SH-SY5Y (cell line): ENCODE results near the gene TEKT3.

Source experiments
- GATA2 ChIP-seq: IDR thresholded peaks from 2 replicates; pipeline ENCODE4 v1.6.1; 2011; ENCODE audit warnings: mild to moderate bottlenecking, low read depth, low read length
- GATA3 ChIP-seq: IDR thresholded peaks from 2 replicates; pipeline ENCODE4 v1.6.1; 2011; ENCODE audit warnings: low read depth, mild to moderate bottlenecking, low read length, moderate library complexity

DNA sequence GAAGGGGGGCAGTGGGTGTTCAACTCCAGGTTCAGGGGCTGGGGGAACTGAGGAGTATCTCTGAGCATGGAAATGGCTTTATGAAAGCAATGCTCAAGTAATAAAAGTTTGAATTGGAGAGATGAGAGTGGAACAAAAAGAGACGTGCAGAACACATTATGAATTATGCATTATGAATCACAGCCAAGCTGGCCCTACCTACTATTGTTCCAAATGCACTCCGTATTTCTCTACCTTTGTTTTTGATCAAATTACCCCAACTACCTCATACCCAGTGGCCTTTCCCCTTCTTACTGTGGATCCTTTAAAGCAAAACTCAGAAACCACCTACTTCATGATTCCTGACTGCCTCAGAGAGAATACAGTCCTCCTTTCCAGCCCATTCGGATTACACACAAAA lies 38.1 kb downstream of the TEKT3 start:
- TF ChIP-seq GATA2: no peak
- TF ChIP-seq GATA3: no peak
